Measurements from ENCODE around the gene FHIT.

GRCh38 chr3:60949146-60949545 is 302.1 kb downstream of the FHIT start:
- no peak for TF ChIP-seq POLR2A (IDR thresholded peaks at IDR 0.05; ENCODE audit: low read depth, low read length)
- no peak for TF ChIP-seq TAF1 (IDR thresholded peaks at IDR 0.05; ENCODE audit: borderline replicate concordance, low read depth, low read length)
- no peak for TF ChIP-seq POLR2AphosphoS5 (IDR thresholded peaks at IDR 0.05; ENCODE audit: low read depth, low read length)

Data from GM12892 (cell line).